OCI-LY3 (cell line): ENCODE data around the gene REEP3.
A peak's percentile ranks its signal among the peaks of the same experiment; 100 is the strongest.

Experiments used
- H2AFZ ChIP-seq: fragments of 200-600, 300-600 bp; shearing (Covaris generic); 2 replicates; pipeline ENCODE4 v1.6.0; 2014; ENCODE audit warnings: antibody characterized with exemption, low read depth, low read length
- H3K27ac ChIP-seq: fragments of 200-600, 300-600 bp; sonication (generic); 2 replicates; pipeline ENCODE4 v1.5.1; 2014; ENCODE audit warnings: mild to moderate bottlenecking, low read length, moderate library complexity, mixed read lengths
- H3K27me3 ChIP-seq: fragments of 200-600, 300-600 bp; sonication (generic); 2 replicates; pipeline ENCODE4 v1.6.1; 2014; ENCODE audit warnings: low read depth, low read length, mixed read lengths
- H3K36me3 ChIP-seq: fragments of 200-600, 300-600 bp; sonication (generic); replicated peaks from 2 replicates; pipeline ENCODE3; 2014; ENCODE audit warnings: low read depth, low read length, mixed read lengths
- H3K4me1 ChIP-seq: fragments of 300-600, 200-600 bp; sonication (generic); 2 replicates; pipeline ENCODE4 v1.6.1; 2014; ENCODE audit warnings: low read length, mixed read lengths
- H3K4me2 ChIP-seq: fragments of 200-600, 300-600 bp; sonication (generic); 2 replicates; pipeline ENCODE4 v1.6.1; 2014; ENCODE audit warnings: low read length, mixed read lengths
- H3K4me3 ChIP-seq: fragments of 300-600, 200-600 bp; sonication (generic); 2 replicates; pipeline ENCODE4 v1.5.1; 2014; ENCODE audit warnings: antibody characterized with exemption, mild to moderate bottlenecking, low read length, moderate library complexity
- H3K79me2 ChIP-seq: fragments of 300-600, 200-600 bp; shearing (Covaris generic); 2 replicates; pipeline ENCODE4 v1.6.1; 2014; ENCODE audit warnings: mild to moderate bottlenecking, low read length, mixed read lengths
- H3K9ac ChIP-seq: fragments of 300-600, 200-600 bp; shearing (Covaris generic); 2 replicates; pipeline ENCODE4 v1.6.0; 2014; ENCODE audit warnings: mild to moderate bottlenecking, low read length, moderate library complexity
- H3K9me3 ChIP-seq: fragments of 200-600, 300-600 bp; shearing (Covaris generic); 2 replicates; pipeline ENCODE4 v1.6.1; 2014; ENCODE audit warnings: low read length, mixed read lengths; ENCODE audit not compliant: insufficient read depth
- H4K20me1 ChIP-seq: fragments of 200-600, 300-600 bp; sonication (generic); 2 replicates; pipeline ENCODE4 v1.6.1; 2016; ENCODE audit warnings: low read length, mixed read lengths; ENCODE audit not compliant: insufficient read depth
- CTCF ChIP-seq: fragments of 200-600, 300-600 bp; sonication (generic); IDR thresholded peaks from 2 replicates; pipeline ENCODE4 v1.5.1; 2014; ENCODE audit warnings: antibody characterized with exemption, low read length, low read depth
- EZH2phosphoT487 ChIP-seq: fragments of 200-600 bp; shearing (Covaris generic); IDR thresholded peaks from 2 replicates; pipeline ENCODE4 v1.6.1; 2018; ENCODE audit warnings: antibody characterized with exemption, mixed run types, low read depth

Gene REEP3

GRCh38 chr10:63671317-63671937 lies 150.2 kb downstream of the REEP3 start:
- no peaks in the 10 kb centered on the region for H3K9me3 ChIP-seq

GRCh38 chr10:63672491-63672890 lies 151.3 kb downstream of the REEP3 start:
- no peaks in the 10 kb centered on the region for H3K27me3 ChIP-seq
- H3K9me3 ChIP-seq = no peaks in the 10 kb centered on the region
- no peaks in the 10 kb centered on the region for H4K20me1 ChIP-seq
- H3K9ac ChIP-seq = no peak overlapping the region
- peaks cover 27% of the 10 kb centered on the region for H3K4me1 ChIP-seq
- no peak overlapping the region for H3K4me2 ChIP-seq
- no peak overlapping the region for H3K27ac ChIP-seq
- H3K79me2 ChIP-seq = no peaks in the 10 kb centered on the region
- no peak for TF ChIP-seq CTCF
- TF ChIP-seq EZH2phosphoT487 = no peak
- no peak overlapping the region for H3K4me3 ChIP-seq
- no peaks in the 10 kb centered on the region for H3K36me3 ChIP-seq
- H2AFZ ChIP-seq = no peak overlapping the region

More at GRCh38 chr10:63671317-63671937, 150.2 kb downstream of the REEP3 start:
- Histone ChIP-seq H4K20me1 (no peaks in the 10 kb centered on the region), H3K9ac (no peak overlapping the region), H3K79me2 (no peaks in the 10 kb centered on the region), H3K4me2 (peak overlapping the region; percentile 59), H3K27me3 (no peaks in the 10 kb centered on the region), H3K36me3 (no peaks in the 10 kb centered on the region), H2AFZ (no peak overlapping the region), H3K27ac (no peak overlapping the region), H3K4me1 (peaks cover 35% of the 10 kb centered on the region), H3K4me3 (no peak overlapping the region)
- TF ChIP-seq EZH2phosphoT487 = no peak
- TF ChIP-seq CTCF = no peak

- no peak overlapping the region for H3K27ac ChIP-seq
These were observed 152.0 kb downstream of the REEP3 start for GRCh38 chr10:63673246-63673645.

GRCh38 chr10:63673846-63674245 lies 152.6 kb downstream of the REEP3 start:
- H3K4me2 ChIP-seq = no peak overlapping the region
- H3K4me1 ChIP-seq = peaks cover 22% of the 10 kb centered on the region
- no peak for TF ChIP-seq CTCF
- TF ChIP-seq EZH2phosphoT487 = no peak
- H4K20me1 ChIP-seq = no peaks in the 10 kb centered on the region
- H3K4me3 ChIP-seq = no peak overlapping the region
- no peak overlapping the region for H3K9ac ChIP-seq
- H3K36me3 ChIP-seq = no peaks in the 10 kb centered on the region
- H3K9me3 ChIP-seq = no peaks in the 10 kb centered on the region
- H3K27me3 ChIP-seq = no peaks in the 10 kb centered on the region
- H3K27ac ChIP-seq = no peak overlapping the region
- no peaks in the 10 kb centered on the region for H3K79me2 ChIP-seq
- H2AFZ ChIP-seq = no peak overlapping the region

More at GRCh38 chr10:63673246-63673645, 152.0 kb downstream of the REEP3 start:
- H3K4me3 ChIP-seq = no peak overlapping the region
- H3K79me2 ChIP-seq = no peaks in the 10 kb centered on the region
- no peaks in the 10 kb centered on the region for H4K20me1 ChIP-seq
- no peak overlapping the region for H3K4me2 ChIP-seq
- H3K36me3 ChIP-seq = no peaks in the 10 kb centered on the region
- no peak overlapping the region for H2AFZ ChIP-seq
- no peak for TF ChIP-seq EZH2phosphoT487
- TF ChIP-seq CTCF = no peak
- no peak overlapping the region for H3K9ac ChIP-seq
- H3K9me3 ChIP-seq = no peaks in the 10 kb centered on the region
- H3K4me1 ChIP-seq = peaks cover 22% of the 10 kb centered on the region
- no peaks in the 10 kb centered on the region for H3K27me3 ChIP-seq
